Bronchus fibroblast of lung (primary cell): ENCODE results near the gene NFATC2IP. TPM values are rescaled to one million over a fixed set of nuclear protein-coding genes. Genes with fewer than 3 reads are reported as not detected.

ENCODE experiments used
- total RNA-seq: library from RNA; depleted of rRNA; stranded (reverse); fragments of >200 nt; gene quantifications from 2 replicates; pipeline ENCODE4 v1.2.3, GENCODE V29; 2015

NFATC2IP gene
- 13.4 and 14.0 TPM in 2 replicates for total RNA-seq

GRCh38 chr16:28950648-28951409, at the start of gene NFATC2IP:
TSS of gene NFATC2IP (plus strand) at chr16:28950937. CDS start at chr16:28951012, 75 bp downstream.

GRCh38 chr16:28924762-28925385, 25.9 kb upstream of the NFATC2IP start, which contains the start of gene RABEP2:
TSS of gene RABEP2 (minus strand) at chr16:28925238. CDS start at chr16:28925163, 75 bp downstream.

GRCh38 chr16:28931801-28932225, 18.9 kb upstream of the NFATC2IP start, which contains the start of gene CD19:
TSS of gene CD19 (plus strand) at chr16:28931971. CDS start at chr16:28932001, 30 bp downstream.

DNA sequence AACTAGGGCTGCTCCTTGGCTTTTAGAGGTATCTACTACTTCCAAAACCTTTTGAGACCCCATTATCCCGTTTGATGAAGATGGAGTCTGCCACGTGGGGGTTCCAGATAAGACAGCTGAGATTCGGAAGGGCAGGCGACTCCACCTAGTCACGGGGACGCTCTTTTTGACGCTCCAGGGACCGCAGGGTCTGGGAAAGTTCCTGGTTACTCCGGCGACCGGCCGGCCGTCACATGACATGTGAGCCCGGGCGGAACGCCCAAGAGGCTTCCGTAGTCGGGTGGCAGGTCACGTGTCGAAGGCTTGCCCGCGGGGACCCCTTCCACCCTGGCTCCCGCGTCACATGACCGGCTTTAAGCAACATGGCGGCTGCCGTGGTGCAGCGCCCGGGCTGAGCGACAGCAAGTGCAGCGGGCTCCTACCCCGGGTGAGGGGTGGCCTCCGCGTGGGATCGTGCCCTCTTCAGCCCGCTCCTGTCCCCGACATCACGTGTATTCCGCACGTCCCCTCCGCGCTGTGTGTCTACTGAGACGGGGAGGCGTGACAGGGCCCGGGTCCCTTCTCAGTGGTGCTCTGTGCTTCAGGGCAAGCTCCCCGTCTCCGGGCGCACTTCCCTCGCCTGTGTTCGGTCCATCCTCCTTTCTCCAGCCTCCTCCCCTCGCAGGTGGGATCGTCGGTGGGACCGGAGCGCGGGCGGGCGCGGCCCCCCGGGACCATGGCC, 23.9 kb downstream of the NFATC2IP start, which contains the start of gene SPNS1:
Gene SPNS1, plus strand, starts transcription at position 342 of the 721 bp plus-strand sequence. Its CDS starts 374 bp downstream, at position 716.

DNA sequence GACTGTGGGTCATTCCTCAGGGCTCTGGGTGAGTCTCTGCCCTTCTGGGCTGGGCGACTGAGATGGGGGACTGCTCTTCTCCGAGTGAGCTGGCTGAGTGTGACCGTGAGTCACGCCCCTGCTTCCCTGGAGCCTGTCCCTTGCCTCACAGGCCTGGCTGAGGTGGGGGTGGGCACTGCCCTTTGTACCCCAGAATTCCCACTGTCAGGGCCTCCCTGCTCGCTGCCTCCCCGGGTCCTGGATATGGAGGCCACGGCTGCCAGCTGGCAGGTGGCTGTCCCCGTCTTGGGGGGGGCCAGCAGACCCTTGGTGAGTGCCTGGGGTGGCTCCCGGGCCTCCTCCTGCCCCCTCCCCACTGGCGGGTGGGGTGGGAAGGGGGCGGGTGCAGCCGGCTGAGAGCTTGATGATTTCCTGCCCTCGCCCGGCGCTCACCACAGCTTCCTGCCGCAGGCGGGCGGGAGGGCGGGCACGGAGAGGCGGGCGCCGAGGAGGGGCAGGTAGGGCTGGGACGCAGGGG, 33.9 kb downstream of the NFATC2IP start, which contains the start of gene LAT:
Gene LAT, plus strand, starts transcription at position 434 of the 517 bp plus-strand sequence. CDS start 366 bp downstream, outside the sequence.

Other genes starting within 250 kb of the NFATC2IP start
- gene EIF3C, start 239.5 kb upstream of the NFATC2IP start, total RNA-seq = 254 and 358 TPM in 2 replicates
- not detected in 2 replicates for gene NPIPB9, start 199.2 kb upstream of the NFATC2IP start, total RNA-seq
- 61.0 and 64.8 TPM in 2 replicates for gene ATXN2L, start 127.9 kb upstream of the NFATC2IP start, total RNA-seq
- 198 and 209 TPM in 2 replicates for gene TUFM, start 104.6 kb upstream of the NFATC2IP start, total RNA-seq
- 26.4 and 30.8 TPM in 2 replicates for gene SH2B1, start 87.1 kb upstream of the NFATC2IP start, total RNA-seq
- gene ATP2A1, start 72.4 kb upstream of the NFATC2IP start, total RNA-seq = 0.15 and 0.17 TPM in 2 replicates
- gene RABEP2, start 25.7 kb upstream of the NFATC2IP start, total RNA-seq = 26.9 and 35.2 TPM in 2 replicates
- not detected in 2 replicates for gene CD19, start 19.0 kb upstream of the NFATC2IP start, total RNA-seq
- 36.9 and 37.3 TPM in 2 replicates for gene SPNS1, start 23.8 kb downstream of the NFATC2IP start, total RNA-seq
- 1.2 and 1.8 TPM in 2 replicates for gene LAT, start 34.1 kb downstream of the NFATC2IP start, total RNA-seq